Stomach (tissue), 9 donors: ENCODE results near the gene MTG1. TPM values are rescaled to one million over a fixed set of nuclear protein-coding genes. Genes with fewer than 3 reads are reported as not detected.

Experiments used
- DNase-seq, 2 donors: peaks; one replicate each; pipeline versions ENCODE4 v3.0.0 to v3.0.0-alpha.2; 2013 to 2019
- H3K27ac ChIP-seq, 5 donors: fragments of 200-600 bp in 4 of 5; sonication (generic) in 4 of 5; one replicate each; pipeline ENCODE4 v1.5.1; 2013 to 2019; ENCODE audit warnings: mild to moderate bottlenecking in 1 of 5, moderate library complexity in 1 of 5
- H3K27me3 ChIP-seq, 3 donors: fragments of 200-600 bp; sonication (generic); one replicate each; pipeline ENCODE4 v1.5.1; 2017 to 2019; ENCODE audit warnings: mixed run types in 1 of 3
- H3K36me3 ChIP-seq, 4 donors: fragments of 200-600 bp; sonication (generic); 1 replicate in 3 of 4; 2 replicates in 1 of 4; pipeline ENCODE4 v1.5.1; 2016 to 2019
- H3K4me1 ChIP-seq, 4 donors: fragments of 200-600 bp; sonication (generic); one replicate each; pipeline ENCODE4 v1.5.1; 2016 to 2019
- H3K4me3 ChIP-seq, 4 donors: fragments of 200-600 bp; sonication (generic) in 3 of 4; one replicate each; pipeline ENCODE4 v1.5.1; 2016 to 2019; ENCODE audit warnings: mild to moderate bottlenecking in 1 of 4
- H3K9me3 ChIP-seq, 4 donors: fragments of 200-600 bp; sonication (generic); one replicate each; pipeline ENCODE4 v1.5.1; 2016 to 2019
- EP300 ChIP-seq: sonication (generic); formaldehyde crosslinking; IDR thresholded peaks from one replicate; pipeline ENCODE4 v1.6.1; 2017; ENCODE audit warnings: antibody characterized with exemption
- POLR2A ChIP-seq, 4 donors: fragments of 450-650 bp; IDR thresholded peaks; one replicate each; pipeline ENCODE4 v1.6.1; 2016; ENCODE audit warnings: antibody characterized with exemption in 4 of 4, control low read depth in 2 of 4, mild to moderate bottlenecking in 1 of 4, moderate library complexity in 1 of 4
- POLR2AphosphoS5 ChIP-seq, 3 donors: sonication (generic); formaldehyde crosslinking; IDR thresholded peaks; one replicate each; pipeline ENCODE4 v1.6.1; 2016; ENCODE audit warnings: antibody characterized with exemption in 3 of 3
- WGBS, 5 donors: extraction: QIAGEN DNeasy Blood & Tissue Kit in 3 of 5; methylation state at CpG; one replicate each; pipeline versions ENCODE4 v1.1.5 to v1.1.7; 2013 to 2018; 5-methylcytosine and 5-hydroxymethylcytosine counted together
- intact Hi-C: fragments of 100-400 bp; cut with DNase I; formaldehyde crosslinking; loops from one replicate; pipeline ENCODE4 v1.15.1; 2023; ENCODE audit warnings: low total_unique reads
- polyA plus RNA-seq, 3 donors: library from polyadenylated mRNA; stranded (reverse); fragments of 200-250 nt; gene quantifications; one replicate each; pipeline ENCODE4 v1.2.3, GENCODE V29; 2013
- total RNA-seq, 5 donors: library from RNA; depleted of rRNA; stranded (reverse); fragments of >200 nt; gene quantifications; one replicate each; pipeline versions ENCODE4 v1.1.0 to v1.2.3, GENCODE V29; 2014 to 2016
- TF ChIP-seq, protein P1 (sequence below), 7 experiments: fragments of 450-650 bp in 4 of 7; fragments of 200-600 bp in 3 of 7; sonication (generic) in 3 of 7; IDR thresholded peaks; one replicate each; pipeline ENCODE4 v1.5.1; 2016 to 2019; ENCODE audit warnings: antibody characterized with exemption in 7 of 7, control low read depth in 2 of 7, mild to moderate bottlenecking in 1 of 7
- donor health status: healthy with polysubstance abuse.
- donor health status: Bipolar disorder and iron deficiency.
- donor health status: healthy.

The MTG1 gene
- total and polyA plus RNA-seq, 8 donors: 36.7 to 177 (median 52.9) TPM

DNA sequence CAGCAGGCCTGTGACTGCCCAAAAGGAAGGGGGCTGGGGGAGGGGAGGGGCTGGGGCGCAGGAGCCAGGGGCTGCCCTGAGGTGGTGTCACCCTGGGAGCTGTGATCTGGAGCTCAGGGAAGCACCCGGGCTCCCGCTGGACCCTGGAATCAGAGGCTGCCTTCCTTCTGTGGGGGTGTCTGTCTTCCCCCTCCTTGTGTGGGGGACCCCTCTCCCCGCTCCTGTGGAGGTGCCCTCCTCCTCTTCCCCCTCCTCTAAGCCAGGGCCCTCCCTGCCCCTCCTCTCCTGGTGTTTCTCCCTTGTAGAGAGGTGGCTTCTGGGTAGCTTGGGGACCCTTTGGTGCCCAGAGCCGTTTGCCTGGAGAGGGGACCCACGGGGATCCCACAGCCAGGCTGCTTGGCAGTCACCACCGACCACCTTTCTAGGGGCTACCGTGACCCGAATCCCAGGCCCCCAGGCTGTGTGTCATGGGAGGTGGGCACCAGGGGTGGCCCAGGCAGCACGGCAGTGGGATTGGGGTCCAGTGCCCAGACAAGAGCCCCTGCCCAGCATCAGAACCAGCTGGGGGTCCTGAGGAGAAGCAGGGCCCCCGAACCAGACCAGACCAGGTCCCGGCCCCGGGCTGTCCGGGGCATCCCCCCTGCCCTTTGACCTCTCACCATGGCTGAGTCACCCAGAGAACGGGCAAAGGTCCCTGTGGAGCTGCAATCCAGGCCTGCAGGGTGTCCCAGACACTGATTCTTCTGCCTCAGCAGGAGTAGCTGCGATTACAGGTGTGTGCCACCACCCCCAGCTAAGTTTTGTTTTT, 46.0 kb upstream of the MTG1 start:
- H3K27me3 ChIP-seq: peaks cover 0 to 97% (median 46%) of the 10 kb centered on the region in 3 donors
- WGBS, 5 donors: 44 to 62% (median 47%) methylated on average over 15 to 16 of the region's 16 CpGs
- no peaks in the 10 kb centered on the region for H3K36me3 ChIP-seq
- H3K9me3 ChIP-seq: no peaks in the 10 kb centered on the region
- no peak for DNase-seq
- TF ChIP-seq, protein P1, sequence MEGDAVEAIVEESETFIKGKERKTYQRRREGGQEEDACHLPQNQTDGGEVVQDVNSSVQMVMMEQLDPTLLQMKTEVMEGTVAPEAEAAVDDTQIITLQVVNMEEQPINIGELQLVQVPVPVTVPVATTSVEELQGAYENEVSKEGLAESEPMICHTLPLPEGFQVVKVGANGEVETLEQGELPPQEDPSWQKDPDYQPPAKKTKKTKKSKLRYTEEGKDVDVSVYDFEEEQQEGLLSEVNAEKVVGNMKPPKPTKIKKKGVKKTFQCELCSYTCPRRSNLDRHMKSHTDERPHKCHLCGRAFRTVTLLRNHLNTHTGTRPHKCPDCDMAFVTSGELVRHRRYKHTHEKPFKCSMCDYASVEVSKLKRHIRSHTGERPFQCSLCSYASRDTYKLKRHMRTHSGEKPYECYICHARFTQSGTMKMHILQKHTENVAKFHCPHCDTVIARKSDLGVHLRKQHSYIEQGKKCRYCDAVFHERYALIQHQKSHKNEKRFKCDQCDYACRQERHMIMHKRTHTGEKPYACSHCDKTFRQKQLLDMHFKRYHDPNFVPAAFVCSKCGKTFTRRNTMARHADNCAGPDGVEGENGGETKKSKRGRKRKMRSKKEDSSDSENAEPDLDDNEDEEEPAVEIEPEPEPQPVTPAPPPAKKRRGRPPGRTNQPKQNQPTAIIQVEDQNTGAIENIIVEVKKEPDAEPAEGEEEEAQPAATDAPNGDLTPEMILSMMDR (IDR thresholded peaks at IDR 0.05): no peak
- H3K4me1 ChIP-seq: peaks cover 0 to 9% (median 7%) of the 10 kb centered on the region in 4 donors
- H3K27ac ChIP-seq: no peak overlapping the region
- intact Hi-C loops: no loop called here
- no peak overlapping the region for H3K4me3 ChIP-seq

DNA sequence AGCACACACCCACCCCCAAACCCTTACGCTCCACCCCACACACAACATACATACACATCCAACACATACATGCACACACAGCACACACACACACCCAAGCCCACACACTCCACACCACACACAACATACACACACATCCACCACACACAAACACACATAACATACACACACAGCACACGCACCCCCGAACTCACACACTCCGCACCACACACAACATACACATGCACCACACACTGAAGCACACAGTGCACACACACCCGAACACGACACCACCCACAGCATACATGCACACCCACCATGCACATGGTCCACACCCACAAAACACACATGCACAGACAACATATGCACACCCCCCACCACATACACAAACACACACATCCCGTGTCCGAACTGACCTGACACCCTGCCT, 44.8 kb upstream of the MTG1 start:
- H3K27me3 ChIP-seq: peaks cover 0 to 87% (median 40%) of the 10 kb centered on the region in 3 donors
- TF ChIP-seq POLR2AphosphoS5 (IDR thresholded peaks at IDR 0.05) (no peak), POLR2A (IDR thresholded peaks at IDR 0.05) (no peak), EP300 (no peak)
- TF ChIP-seq, protein P1 (IDR thresholded peaks at IDR 0.05): no peak
- H3K4me3 ChIP-seq: no peak overlapping the region
- H3K27ac ChIP-seq: no peak overlapping the region
- intact Hi-C loops: no loop called here
- H3K4me1 ChIP-seq: peaks cover 0 to 9% (median 7%) of the 10 kb centered on the region in 4 donors
- DNase-seq: no peak
- no peaks in the 10 kb centered on the region for H3K36me3 ChIP-seq
- H3K9me3 ChIP-seq: no peaks in the 10 kb centered on the region
- WGBS, 5 donors: 74 to 83% (median 79%) methylated on average over 8 of the region's 8 CpGs

DNA sequence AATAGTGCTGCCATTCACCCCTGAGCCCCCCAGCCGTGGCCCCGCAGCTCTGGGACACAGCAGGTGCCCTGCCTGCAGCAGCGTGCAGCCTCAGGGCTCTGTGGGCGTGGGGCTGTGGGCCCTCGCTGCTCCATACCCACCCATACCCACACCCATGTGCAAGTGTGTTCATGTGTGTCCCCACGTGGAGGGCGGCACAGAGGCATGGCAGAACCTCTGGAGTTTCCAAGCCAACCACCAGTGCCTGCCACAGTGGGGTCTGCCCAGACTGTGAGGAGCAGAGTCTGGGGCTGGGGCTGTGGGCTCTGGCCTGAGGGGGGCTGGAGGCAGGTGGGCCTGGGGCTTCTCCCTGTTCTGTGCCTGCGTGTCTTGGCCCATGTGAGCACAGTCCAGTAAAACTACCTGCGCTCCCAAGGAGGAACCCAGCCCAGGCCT, 44.4 kb upstream of the MTG1 start:
- 69 to 100% (median 71%) methylated on average over 2 to 9 of the region's 9 CpGs for WGBS, 5 donors
- no peak for DNase-seq

DNA sequence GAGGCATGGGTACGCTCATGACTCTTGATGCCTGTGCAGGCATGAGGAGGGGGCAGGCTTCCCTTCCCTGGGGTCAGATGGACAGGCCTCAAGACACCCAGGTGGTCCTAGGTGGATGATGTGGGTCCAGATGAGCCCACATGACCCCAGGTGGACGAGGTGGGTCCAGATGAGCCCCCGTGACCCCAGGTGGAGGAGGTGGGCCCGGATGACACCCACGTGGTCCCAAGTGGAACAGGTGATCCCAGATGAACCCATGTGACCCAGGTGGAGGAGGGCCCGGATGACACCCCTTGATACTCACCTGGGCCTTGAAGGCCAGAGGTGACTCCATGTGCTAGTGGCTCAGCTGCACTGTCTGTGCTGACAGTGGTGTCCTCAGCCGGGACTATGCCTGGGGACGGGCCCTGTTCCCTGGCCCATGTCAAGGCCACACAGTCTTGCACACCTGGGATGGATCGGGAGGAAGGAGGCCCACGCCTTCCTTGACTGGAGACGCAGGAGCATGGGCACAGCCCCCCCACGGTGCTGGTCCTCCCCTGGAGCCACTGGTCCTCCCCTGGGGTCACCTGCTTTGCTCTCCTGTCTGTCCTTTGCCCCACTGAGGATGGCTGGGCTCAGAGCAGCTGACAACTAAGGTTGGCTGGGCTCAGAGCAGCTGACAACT, 43.5 kb upstream of the MTG1 start:
- no peak for TF ChIP-seq POLR2A (IDR thresholded peaks at IDR 0.05)
- no peak for TF ChIP-seq EP300
- TF ChIP-seq, protein P1 (IDR thresholded peaks at IDR 0.05): no peak
- TF ChIP-seq POLR2AphosphoS5 (IDR thresholded peaks at IDR 0.05): no peak
- Histone ChIP-seq H3K27ac (no peak overlapping the region), H3K4me3 (no peak overlapping the region), H3K4me1 (peaks cover 0 to 9% (median 7%) of the 10 kb centered on the region in 4 donors), H3K27me3 (peaks cover 0 to 74% (median 30%) of the 10 kb centered on the region in 3 donors), H3K36me3 (no peaks in the 10 kb centered on the region), H3K9me3 (no peaks in the 10 kb centered on the region)
- 75 to 90% (median 81%) methylated on average over 2 to 12 of the region's 12 CpGs for WGBS, 5 donors
- no peak for DNase-seq
- intact Hi-C loops: no loop called here

More for the DNA sequence above, 44.4 kb upstream of the MTG1 start:
- no peaks in the 10 kb centered on the region for H3K36me3 ChIP-seq
- H3K4me3 ChIP-seq: no peak overlapping the region
- TF ChIP-seq, protein P1 (IDR thresholded peaks at IDR 0.05): no peak
- TF ChIP-seq POLR2A (IDR thresholded peaks at IDR 0.05) (no peak), POLR2AphosphoS5 (IDR thresholded peaks at IDR 0.05) (no peak), EP300 (no peak)
- peaks cover 0 to 82% (median 36%) of the 10 kb centered on the region in 3 donors for H3K27me3 ChIP-seq
- peaks cover 0 to 9% (median 7%) of the 10 kb centered on the region in 4 donors for H3K4me1 ChIP-seq
- intact Hi-C loops: no loop called here
- H3K27ac ChIP-seq: no peak overlapping the region
- no peaks in the 10 kb centered on the region for H3K9me3 ChIP-seq
